DMS114 treated with DMSO at 0.1 percent for 48 hours (cell line): ENCODE results near the gene MLLT10.

Experiments used
- DNase-seq: peaks from one replicate; lab custom pipeline; 2025; ENCODE audit not compliant: unreplicated experiment; lab: John Stamatoyannopoulos, UW

MLLT10 gene

DNA sequence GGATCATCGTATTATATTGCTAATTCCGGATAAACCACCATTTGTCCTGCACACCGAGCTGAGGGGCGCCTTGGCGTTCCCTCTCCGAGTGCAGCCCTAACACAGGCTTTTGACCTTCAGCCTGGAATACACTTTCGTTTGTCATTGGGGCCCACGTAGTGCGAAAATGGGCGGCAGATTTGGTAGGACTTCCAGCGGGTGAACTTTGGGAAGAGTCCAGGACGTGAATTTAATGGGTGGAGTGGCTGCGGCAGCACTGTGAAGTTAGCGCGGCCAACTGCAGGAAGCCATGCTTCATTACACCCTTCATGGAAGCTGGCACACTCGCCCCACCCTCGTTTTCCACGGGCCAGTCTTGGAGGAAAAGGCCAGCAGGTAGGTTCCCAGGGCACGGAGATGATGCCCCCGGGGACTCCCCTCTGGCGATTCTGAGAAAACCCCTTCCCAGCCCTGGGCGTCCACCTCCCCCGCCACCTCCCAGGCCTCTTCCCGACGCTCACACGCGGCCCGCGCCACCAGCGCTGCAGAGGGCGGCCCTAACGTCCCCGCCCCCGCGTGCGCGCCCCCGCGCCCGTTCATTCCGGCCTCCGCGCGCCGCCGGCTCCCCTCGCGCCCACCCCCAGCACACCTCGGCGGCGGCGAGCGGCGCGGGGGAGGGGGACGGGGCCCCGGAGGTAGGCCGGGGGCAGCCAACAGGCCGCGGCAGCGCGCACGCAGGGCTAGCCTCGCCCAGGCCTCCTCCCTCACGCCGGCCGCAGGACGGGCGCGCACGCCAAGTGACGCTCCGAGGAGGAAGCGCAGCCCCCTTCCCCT lies at the start of gene MLLT10:
TSS of gene MLLT10 (plus strand) at position 766 of the 813 bp plus-strand sequence. CDS start 413 bp downstream, outside the sequence.
- no peak for DNase-seq

DNA sequence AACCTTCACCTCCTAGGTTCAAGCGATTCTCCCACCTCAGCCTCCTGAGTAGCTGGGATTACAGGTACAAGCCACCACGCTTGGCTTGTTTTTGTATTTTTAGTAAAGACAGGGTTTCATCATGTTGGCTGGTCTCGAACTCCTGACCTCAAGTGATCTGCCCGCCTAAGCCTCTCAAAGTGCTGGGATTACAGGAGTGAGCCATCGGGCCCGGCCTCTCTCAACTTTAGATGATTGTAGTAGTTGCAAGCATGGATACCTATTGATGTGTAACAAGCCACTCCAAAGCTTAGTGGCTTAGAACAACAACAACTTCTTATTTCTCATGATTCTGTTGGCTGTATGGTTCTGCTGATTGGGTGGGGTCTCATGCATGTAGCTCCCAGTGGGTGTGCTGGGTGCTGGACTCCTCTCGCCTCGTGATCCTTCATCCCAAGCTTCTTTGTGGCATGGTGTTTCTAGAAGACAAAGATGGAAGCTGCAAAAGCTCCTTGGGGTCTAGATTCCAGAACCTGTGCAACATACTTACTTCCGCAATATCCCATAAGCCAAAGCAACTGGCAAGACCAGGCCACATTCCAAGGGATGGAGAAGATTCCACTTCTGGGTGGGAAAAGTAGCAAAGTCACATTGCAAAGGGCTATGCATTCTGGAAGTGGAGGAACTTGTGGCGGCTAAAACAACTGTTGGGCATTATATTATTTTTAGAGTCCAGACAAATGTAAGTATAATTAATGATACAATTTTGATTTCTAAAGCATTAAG lies 46.4 kb upstream of the MLLT10 start:
- no peak for DNase-seq

DNA sequence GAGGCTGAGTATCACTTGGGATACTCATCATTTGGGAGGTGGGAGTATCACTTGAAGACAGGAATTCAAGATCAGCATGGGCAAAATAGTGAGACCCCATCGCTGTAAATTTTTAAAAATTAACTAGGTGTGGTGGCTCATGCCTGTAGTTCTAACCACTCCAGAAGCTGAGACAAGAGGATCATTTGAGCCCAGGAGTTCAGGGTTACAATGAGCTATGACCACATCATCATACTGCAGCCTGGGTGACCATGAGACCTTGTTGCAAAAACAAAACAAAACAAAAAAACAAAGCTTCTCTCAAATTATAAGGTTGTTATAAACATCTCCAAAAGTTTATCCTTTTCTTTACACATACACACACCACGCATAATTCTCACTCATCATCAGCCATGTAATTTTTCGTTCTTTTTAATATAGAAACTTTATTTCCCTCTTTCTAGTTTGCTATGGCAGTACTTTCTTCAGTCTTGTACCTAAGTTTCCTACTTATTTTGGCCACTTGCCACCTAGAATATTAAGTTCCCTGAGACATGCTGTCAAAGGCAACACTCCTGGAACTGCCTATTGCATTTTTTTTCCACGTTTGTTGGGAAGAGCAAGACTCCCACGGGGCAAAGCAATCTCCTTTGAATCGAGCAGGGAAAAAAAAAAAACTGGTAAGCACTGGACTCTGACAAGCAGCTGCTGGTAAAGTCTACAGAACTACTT lies 45.6 kb upstream of the MLLT10 start:
- DNase-seq = no peak

- no peak for DNase-seq
Observed at GRCh38 chr10:21488957-21489446, 45.0 kb upstream of the MLLT10 start.

DNA sequence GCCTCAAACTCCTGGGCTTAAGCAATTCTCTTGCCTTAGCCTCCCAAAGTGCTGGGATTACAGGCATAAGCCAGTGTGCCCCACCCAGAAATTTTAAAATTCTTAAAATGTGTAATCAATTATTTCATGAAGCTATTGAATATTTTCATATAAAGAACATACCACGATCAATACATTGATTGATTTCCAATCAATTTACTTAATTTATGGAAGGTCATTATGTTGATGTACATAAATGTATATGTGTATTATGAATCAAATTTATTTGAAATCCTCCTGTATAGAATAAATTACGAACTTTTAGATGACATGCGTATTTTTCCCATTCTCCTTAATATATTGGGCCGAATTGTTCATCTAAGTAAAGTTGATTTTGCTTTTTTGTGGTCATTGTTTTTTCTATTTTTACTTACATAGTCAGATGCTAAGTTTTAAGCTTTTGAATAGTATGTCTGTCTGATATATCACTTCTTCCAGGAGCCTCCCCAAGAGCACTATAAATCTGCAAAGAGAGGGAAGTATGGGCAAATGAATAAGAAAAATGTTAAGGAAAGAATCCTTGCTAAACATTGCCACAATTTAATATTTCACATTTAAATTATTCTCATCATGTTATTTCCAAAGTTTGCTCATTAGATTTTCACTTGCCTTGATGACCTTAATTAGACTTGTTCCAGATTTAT lies 43.9 kb upstream of the MLLT10 start:
- no peak for DNase-seq

DNA sequence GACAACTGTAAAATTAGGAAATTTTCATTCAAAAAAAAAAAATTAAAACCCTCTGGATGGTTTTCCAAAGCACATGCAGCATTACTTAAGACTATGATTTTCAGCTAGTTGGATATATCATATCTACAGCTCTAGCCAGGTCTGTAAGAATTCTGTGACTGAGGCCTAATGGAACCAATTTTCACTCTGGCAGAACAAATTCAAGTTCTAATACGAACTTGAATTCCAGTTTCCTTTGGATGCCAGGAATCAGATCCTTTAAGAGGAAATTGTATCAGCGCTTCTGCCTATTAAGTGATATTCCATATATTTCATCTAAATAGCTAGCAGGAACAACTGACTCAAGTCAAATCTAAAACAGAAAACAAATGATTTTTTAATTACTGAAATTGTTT lies 43.3 kb upstream of the MLLT10 start:
- no peak for DNase-seq

- DNase-seq = no peak
Observed at GRCh38 chr10:21492421-21492820, 41.6 kb upstream of the MLLT10 start.

DNA sequence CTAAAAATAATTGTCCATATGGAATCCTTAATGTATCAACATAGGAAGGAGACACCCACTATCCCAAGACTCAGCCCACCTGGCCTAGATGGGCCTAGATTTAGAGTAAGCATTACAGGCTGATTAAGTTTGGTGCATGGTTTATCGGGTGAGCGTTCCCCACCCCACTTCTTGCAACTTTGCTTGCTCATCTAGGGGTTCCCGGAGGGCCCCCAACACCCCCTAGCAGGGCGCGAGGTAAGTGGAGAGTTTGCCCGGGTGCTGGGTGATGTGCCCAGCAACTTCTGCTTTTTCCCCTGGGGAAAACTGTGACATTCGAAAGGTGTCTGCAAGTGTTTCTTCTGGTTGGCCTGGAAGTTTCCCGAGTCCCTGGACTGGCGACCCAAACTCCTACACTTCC lies 40.2 kb upstream of the MLLT10 start:
- DNase-seq = no peak

DNA sequence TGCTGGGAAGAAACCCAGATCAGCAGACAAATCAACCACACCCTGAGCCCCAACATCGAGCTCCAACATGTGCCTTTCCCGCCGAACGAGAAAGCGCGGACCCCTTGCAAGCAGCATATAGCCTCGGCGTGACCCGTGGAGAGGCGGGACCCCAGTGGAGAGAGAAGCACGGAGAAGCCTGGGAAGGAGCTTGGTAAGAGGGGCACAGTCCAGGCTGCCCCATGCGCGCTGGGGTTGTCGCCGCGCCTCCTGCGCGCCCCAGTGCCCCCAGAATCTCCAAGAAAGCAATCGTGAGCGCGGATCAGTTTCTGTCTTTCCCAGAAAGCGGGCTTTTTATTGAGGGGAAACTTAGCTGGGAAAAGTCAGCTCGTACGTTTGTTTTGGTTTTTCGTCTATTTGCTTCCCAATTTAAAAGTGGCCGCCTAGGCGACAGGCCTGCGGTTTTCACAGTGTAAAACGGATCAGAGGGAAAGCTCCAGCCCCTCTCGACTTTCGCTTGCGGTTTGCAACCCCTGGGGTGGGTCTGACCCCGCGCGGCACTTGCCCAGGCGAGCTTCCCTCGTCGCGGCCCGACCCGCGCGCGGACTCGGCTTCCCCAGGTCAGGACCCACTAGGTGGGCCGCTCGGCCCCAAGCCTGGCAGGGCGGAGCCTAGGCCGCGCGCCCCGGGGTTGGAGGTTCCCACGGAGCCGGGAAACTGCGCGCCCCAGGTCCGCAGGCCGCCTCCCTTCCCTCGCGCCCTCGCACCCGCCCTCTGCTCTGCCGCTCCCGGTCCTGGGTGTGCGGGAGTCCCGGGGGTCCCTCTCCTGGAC lies 39.6 kb upstream of the MLLT10 start:
- no peak for DNase-seq

DNA sequence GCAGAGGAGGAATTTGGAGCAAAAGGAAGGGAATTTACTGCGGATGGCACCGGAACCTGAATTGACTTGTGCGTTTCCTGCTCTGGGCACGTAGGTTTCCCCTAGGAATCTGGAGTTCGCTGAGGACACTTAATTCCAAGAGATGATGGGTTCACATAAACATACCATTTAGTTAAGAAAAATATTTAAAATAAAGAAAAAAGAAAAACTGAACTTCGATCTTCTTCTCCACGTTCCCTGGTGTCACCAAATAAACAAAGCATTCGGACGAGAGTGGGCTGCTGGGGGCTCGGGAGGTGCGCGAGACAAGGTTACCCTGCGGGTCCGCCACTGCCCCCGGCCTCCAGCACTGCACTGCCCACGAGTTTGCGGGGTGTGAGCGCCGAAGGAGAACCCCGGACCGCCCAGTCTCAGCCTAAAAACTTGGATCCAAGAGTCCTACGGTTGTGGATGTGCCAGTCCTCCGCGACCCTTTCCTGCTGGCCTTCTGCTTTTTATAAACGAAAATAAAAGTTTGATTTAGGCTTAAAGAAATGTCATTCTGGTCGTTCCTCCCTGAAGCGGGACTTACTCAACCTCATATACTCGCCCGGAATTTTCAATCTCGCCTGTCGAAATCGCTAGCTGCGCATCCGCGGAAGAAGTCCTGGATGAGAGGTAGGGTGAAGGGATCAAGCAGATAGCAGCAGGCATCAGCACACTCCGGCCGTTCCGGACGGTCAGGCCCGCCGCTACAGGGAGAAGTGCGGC lies 38.9 kb upstream of the MLLT10 start:
- DNase-seq = no peak

GRCh38 chr10:21495752-21496342 lies 38.2 kb upstream of the MLLT10 start:
- no peak for DNase-seq

- DNase-seq = no peak
Observed at GRCh38 chr10:21496343-21497176, 37.5 kb upstream of the MLLT10 start.

DNA sequence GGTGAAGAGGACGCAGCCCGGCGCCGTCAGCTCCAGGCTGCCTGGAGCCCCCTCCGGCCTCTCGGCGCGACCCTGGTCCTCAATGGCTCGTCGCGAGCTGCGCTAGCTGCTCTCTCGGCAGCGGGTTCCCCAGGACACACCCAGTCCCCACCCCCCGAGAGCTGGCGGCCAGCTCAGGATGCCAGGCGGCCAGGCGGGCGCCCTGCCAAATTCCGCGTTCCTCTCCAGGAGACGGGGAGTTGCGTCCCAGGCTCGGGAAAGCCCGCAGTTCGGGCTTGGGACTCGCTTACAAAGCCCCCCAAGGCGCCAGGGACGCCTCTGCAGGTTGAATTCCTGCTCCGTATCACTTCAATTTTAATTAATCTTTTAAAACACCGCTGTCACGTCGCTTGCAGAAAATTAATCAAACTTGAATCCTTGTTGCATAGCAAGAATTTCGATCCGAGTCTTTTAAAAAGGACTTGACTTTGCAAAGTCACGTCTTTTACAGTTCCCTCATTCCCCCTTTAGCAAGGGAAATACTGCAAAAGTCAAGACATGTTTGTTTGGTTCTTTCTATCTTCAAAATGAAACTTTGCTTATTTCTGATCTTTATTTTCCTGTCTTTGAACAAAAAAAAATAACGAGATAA lies 36.7 kb upstream of the MLLT10 start:
- no peak for DNase-seq

- DNase-seq = no peak
Observed at GRCh38 chr10:21498377-21498776, 35.7 kb upstream of the MLLT10 start.

GRCh38 chr10:21498986-21499385 lies 35.0 kb upstream of the MLLT10 start:
- no peak for DNase-seq

DNA sequence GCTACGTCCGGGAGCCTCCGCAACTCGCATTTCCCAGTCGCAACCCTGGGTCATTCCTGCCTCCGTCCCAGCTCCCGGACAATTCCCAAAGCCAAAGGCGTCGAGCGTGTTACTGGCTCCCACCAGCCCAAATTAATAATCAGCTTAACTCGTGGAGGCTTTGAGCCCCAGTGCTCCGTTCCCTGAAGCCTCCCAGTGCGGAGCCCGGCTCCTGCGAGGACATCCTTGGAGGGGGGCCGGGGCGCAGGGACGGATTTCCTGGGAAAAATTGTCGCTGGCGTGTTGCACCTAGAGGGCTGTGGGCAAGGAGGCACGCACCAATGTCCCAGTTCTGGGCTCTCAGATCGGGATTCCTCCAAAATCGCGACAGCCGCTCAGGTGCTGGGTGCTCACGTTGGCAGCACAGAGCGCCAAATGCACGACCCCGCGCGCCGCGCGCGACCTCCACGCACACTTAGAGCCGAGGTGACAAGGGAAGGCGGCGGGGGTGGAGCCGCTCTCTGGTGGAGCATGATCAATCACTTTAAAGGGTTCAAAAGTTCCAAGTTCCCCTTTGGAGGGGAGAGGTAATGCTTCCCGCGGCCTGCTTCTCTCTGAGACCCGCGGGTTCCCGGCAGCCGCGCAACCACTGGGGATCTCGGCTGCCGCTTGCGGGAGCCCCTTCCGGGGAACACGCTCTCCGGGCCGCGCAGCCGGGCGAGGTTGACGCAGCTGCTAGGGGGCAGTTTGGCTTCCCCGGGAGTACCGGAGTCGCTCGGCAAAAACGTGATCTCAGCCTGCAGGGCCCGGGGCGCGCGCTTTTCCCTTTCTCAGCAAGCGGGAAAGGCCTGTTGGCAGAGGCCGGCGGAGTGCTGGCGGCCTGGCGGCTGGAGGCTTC lies 34.1 kb upstream of the MLLT10 start:
- no peak for DNase-seq

DNA sequence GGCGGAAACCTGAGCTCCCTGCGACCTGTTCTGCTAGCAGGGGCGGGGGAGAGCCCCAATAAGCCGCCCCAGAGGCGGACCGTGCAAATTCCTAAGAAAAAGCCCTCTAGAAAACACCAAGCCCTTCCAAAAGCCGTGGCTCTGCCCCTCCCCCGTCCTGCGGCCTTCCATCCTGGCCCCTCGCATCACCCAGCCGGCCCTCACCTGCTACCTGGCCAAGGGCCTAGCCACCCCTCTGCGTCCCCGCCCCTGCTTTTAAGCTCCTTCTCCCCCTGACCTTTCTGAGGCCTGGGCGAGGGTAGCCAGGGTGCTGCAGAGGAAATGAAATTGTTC lies 33.5 kb upstream of the MLLT10 start:
- DNase-seq = no peak
